ENCODE measurements around the gene TM9SF3.

TM9SF3 gene

DNA sequence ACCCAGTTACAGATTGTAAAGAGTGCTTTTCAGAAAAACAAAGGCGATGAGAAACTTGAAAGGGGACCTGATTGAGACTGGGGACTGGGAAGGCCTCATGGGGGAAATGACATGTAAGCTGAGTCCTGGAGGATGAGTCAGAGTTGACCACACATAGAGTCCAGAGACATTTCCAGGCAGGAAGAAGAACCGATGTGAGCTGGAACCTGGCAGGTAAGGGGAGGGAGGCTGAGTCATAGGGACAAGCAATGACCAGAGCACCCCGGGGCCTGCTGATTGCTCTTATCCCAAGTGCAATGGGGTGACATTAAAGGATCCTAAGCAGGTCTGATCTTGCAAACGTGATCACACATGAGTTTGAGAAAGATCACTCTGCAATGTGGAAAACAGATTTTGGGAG is 84.8 kb downstream of the TM9SF3 start:
- H3K4me1 ChIP-seq (ENCODE audit: insufficient read depth, low read length), result peaks cover 2% of the 10 kb centered on the region; the same call in 1 of the 2 replicates
- H3K27ac ChIP-seq (ENCODE audit: low read length), result no peak overlapping the region
- H3K9me3 ChIP-seq (ENCODE audit: insufficient read depth, low read depth, low read length), result no peaks in the 10 kb centered on the region
- no peaks in the 10 kb centered on the region for H3K36me3 ChIP-seq (ENCODE audit: insufficient read depth, low read depth, low read length)
- no peak overlapping the region for H3K4me3 ChIP-seq (ENCODE audit: low read length)
- no peaks in the 10 kb centered on the region for H3K27me3 ChIP-seq (ENCODE audit: insufficient read depth, low read length)
- H3K9ac ChIP-seq (ENCODE audit: low read depth, low read length), result no peak overlapping the region

DNA sequence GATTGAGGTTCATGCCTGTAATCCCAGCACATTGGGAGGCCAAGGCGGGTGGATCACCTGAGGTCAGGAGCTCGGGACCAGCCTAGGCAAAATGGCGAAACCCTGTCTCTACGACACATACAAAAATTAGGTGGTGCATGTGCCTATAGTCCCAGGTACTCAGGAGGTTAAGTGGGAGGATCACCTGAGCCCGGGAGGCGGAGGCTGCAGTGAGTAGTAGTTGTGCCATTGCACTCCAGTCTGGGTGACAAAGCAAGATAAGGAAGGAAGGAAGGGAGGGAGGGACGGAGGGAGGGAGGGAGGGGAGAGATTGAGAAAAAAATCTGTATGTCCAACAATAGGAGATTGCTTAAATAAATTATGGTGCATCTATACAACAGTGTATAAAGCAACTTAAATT is 86.3 kb downstream of the TM9SF3 start:
- Histone ChIP-seq H3K27ac (ENCODE audit: low read length) (no peak overlapping the region), H3K4me1 (ENCODE audit: insufficient read depth, low read length) (peaks cover 2% of the 10 kb centered on the region; the same call in 1 of the 2 replicates), H3K9ac (ENCODE audit: low read depth, low read length) (no peak overlapping the region), H3K4me3 (ENCODE audit: low read length) (no peak overlapping the region), H3K9me3 (ENCODE audit: insufficient read depth, low read depth, low read length) (no peaks in the 10 kb centered on the region), H3K27me3 (ENCODE audit: insufficient read depth, low read length) (no peaks in the 10 kb centered on the region), H3K36me3 (ENCODE audit: insufficient read depth, low read depth, low read length) (no peaks in the 10 kb centered on the region)

DNA sequence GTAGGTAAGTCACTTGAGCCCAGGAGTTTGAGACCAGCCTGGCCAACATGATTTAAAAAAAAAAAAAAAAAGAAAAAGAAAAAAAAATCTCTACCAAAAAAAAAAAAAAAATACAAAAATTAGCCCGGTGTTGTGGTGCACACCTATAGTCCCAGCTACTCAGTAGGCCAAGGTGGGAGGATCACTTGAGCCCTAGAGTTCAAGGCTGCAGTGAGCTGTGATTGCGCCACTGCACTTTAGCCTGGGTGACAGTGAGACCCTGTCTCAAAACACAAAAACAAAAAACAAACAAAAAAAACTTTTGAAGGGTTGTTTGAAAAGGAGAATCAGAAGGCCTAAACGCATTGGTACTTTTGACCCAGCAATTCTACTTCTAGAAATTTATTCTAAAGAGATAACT is 86.8 kb downstream of the TM9SF3 start:
- Histone ChIP-seq H3K4me1 (ENCODE audit: insufficient read depth, low read length) (peaks cover 2% of the 10 kb centered on the region; the same call in 1 of the 2 replicates), H3K27ac (ENCODE audit: low read length) (no peak overlapping the region), H3K9me3 (ENCODE audit: insufficient read depth, low read depth, low read length) (no peaks in the 10 kb centered on the region), H3K9ac (ENCODE audit: low read depth, low read length) (no peak overlapping the region), H3K4me3 (ENCODE audit: low read length) (no peak overlapping the region), H3K36me3 (ENCODE audit: insufficient read depth, low read depth, low read length) (no peaks in the 10 kb centered on the region), H3K27me3 (ENCODE audit: insufficient read depth, low read length) (no peaks in the 10 kb centered on the region)

DNA sequence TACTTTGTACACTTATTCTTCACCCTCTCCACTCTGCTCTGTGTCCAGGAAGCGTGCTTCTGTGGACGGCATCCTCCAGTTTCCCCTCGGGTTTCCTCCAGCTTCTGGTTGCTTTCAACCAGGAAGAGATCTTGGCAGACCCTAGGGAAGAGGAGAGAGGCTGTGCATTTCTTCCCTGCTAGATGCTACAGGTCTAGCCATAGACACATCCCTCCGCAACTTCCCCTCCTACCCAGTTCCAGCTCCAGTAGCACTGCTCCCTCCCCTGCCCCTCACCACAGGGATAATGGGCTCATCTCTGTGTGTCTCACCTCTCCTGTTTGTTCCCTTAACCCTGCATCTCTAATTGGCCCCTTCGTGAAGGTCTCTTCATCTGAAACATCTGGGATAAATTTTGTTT is 89.4 kb downstream of the TM9SF3 start:
- H3K9ac ChIP-seq (ENCODE audit: low read depth, low read length), result no peak overlapping the region
- no peaks in the 10 kb centered on the region for H3K36me3 ChIP-seq (ENCODE audit: insufficient read depth, low read depth, low read length)
- no peak overlapping the region for H3K27ac ChIP-seq (ENCODE audit: low read length)
- no peaks in the 10 kb centered on the region for H3K9me3 ChIP-seq (ENCODE audit: insufficient read depth, low read depth, low read length)
- H3K4me3 ChIP-seq (ENCODE audit: low read length), result no peak overlapping the region
- H3K4me1 ChIP-seq (ENCODE audit: insufficient read depth, low read length), result peaks cover 2% of the 10 kb centered on the region; the same call in 1 of the 2 replicates
- H3K27me3 ChIP-seq (ENCODE audit: insufficient read depth, low read length), result no peaks in the 10 kb centered on the region

DNA sequence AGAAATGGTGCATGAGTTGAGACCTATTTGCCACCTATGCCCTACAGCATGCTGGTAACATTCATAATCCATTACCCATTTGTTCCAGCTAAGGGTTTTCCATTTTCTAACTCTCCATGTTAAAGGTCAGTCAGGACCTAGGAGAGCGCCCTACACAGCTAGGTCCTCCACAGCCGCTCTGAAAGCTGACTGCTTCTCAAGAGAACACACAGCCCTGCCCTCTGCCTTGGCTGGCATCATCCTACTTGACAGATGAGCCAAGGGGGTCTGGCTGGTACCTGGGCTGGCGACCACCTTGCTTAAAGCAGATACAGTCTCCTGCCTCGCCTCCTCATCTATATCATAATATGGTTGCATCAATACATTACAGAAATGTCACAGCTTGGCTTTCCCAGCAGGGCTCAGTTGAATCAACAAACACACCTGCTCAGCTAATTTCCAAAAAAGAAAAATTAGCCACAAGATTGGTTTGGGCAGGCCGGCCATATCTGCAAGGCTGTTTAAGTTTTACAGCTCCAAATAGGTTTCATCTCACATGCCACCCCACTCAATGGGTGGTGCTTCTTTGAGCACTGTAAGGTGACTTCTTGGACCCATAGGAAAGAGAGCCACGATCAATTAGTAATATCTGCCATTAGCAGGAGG is 90.4 kb downstream of the TM9SF3 start:
- no peak overlapping the region for H3K4me3 ChIP-seq (ENCODE audit: low read length)
- no peak overlapping the region for H3K9ac ChIP-seq (ENCODE audit: low read depth, low read length)
- H3K27ac ChIP-seq (ENCODE audit: low read length), result no peak overlapping the region
- H3K27me3 ChIP-seq (ENCODE audit: insufficient read depth, low read length), result no peaks in the 10 kb centered on the region
- H3K36me3 ChIP-seq (ENCODE audit: insufficient read depth, low read depth, low read length), result no peaks in the 10 kb centered on the region
- H3K9me3 ChIP-seq (ENCODE audit: insufficient read depth, low read depth, low read length), result no peaks in the 10 kb centered on the region
- no peaks in the 10 kb centered on the region for H3K4me1 ChIP-seq (ENCODE audit: insufficient read depth, low read length)

DNA sequence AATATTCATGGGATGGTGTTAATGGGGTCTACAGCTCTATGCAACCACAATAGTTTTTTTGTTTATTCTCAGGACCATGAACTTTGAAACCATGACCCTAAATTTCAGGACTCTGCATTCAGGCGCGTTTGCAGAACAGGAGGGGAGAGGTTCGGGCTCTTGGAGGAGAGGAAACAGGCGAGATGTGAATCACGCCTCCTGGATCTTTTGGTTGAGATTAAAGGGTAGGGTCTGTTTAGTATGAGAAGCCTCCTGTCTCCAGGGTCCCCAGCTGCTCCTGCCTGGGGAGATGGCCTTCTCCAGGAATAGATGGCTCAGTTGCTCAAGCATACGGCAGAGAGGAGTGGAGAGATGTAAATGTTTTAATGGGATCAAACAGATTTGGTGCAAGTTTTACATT is 91.3 kb downstream of the TM9SF3 start:
- no peaks in the 10 kb centered on the region for H3K36me3 ChIP-seq (ENCODE audit: insufficient read depth, low read depth, low read length)
- H3K9me3 ChIP-seq (ENCODE audit: insufficient read depth, low read depth, low read length), result no peaks in the 10 kb centered on the region
- H3K4me3 ChIP-seq (ENCODE audit: low read length), result no peak overlapping the region

DNA sequence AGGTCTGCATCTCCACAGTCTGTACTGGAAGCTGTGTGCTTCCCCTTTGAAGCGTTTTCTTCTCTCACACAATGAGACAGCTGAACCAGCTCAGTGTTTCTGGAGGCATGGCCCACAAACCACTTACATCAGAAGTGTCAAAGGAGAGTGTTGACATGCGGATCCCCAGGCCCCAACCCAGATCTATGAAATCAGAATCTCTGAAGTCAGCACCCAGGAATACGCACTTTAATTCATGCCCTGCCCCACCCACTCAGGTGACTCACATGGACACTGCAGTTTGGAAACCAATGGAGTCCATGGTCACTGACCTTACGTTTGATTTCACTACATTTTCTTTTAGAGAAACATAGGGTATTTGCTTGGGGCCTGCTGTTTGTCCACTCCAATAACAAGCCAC is 92.1 kb downstream of the TM9SF3 start:
- Histone ChIP-seq H3K9me3 (ENCODE audit: insufficient read depth, low read depth, low read length) (no peaks in the 10 kb centered on the region), H3K9ac (ENCODE audit: low read depth, low read length) (no peak overlapping the region), H3K36me3 (ENCODE audit: insufficient read depth, low read depth, low read length) (no peaks in the 10 kb centered on the region), H3K4me3 (ENCODE audit: low read length) (no peak overlapping the region), H3K27ac (ENCODE audit: low read length) (no peak overlapping the region), H3K4me1 (ENCODE audit: insufficient read depth, low read length) (no peaks in the 10 kb centered on the region), H3K27me3 (ENCODE audit: insufficient read depth, low read length) (no peaks in the 10 kb centered on the region)

More for the DNA sequence above, 91.3 kb downstream of the TM9SF3 start:
- H3K4me1 ChIP-seq (ENCODE audit: insufficient read depth, low read length), result no peaks in the 10 kb centered on the region
- no peak overlapping the region for H3K9ac ChIP-seq (ENCODE audit: low read depth, low read length)
- H3K27ac ChIP-seq (ENCODE audit: low read length), result no peak overlapping the region
- H3K27me3 ChIP-seq (ENCODE audit: insufficient read depth, low read length), result no peaks in the 10 kb centered on the region

DNA sequence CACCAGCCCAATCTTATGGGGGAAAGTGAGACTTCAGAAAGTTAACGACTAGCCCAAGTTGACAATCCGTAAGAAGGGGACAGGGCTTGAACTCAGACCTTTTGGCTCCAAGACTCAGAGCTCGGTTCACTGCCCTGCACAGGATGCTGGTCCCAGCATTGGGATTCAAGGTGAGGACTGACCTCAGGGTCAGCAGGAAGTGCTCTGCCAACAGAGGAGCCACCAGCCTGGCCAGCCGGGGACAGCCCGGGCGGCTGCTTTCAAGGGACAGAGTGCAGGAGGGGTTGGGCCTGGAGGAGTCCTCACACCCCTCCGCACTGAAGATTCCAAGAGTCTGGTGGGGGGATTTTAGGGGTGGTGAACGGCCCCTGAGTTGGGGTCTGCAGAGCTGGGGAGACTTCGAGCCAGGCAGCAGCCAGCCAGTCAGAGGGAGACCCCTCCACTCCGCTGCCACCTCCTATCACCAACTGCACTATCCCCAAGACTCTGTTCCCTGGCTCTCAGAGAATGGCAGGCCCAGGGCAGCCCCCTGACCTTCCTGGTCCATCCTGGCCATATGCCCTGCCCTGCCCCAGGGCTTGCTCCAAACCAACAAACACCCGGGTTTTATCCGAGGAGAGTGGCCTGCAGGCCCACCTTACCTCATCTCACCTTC is 92.8 kb downstream of the TM9SF3 start:
- no peak overlapping the region for H3K27ac ChIP-seq (ENCODE audit: low read length)
- no peak overlapping the region for H3K4me3 ChIP-seq (ENCODE audit: low read length)
- H3K36me3 ChIP-seq (ENCODE audit: insufficient read depth, low read depth, low read length), result no peaks in the 10 kb centered on the region
- no peaks in the 10 kb centered on the region for H3K27me3 ChIP-seq (ENCODE audit: insufficient read depth, low read length)
- no peaks in the 10 kb centered on the region for H3K4me1 ChIP-seq (ENCODE audit: insufficient read depth, low read length)
- H3K9me3 ChIP-seq (ENCODE audit: insufficient read depth, low read depth, low read length), result no peaks in the 10 kb centered on the region
- no peak overlapping the region for H3K9ac ChIP-seq (ENCODE audit: low read depth, low read length)

DNA sequence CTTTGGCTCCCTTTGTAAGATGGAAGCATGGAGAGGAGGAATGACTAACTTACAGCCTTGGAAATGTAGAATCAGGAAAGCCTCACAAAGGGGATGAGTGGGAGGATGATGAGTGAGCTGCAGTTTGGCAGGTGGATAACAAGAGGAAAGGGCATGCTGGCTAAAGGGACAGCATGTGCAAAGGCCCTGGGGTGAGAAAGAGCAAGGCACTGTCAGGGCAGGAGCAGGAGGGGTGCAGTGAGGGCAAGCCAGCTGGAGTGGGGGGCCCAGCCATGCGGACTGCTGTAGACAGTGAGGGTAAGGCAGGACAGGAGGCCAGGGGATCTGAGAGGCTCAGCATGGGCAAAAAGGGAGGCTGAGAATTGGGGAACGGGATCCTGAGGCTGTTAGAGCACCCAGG is 93.6 kb downstream of the TM9SF3 start:
- no peak overlapping the region for H3K27ac ChIP-seq (ENCODE audit: low read length)
- H3K4me3 ChIP-seq (ENCODE audit: low read length), result no peak overlapping the region
- H3K27me3 ChIP-seq (ENCODE audit: insufficient read depth, low read length), result no peaks in the 10 kb centered on the region
- no peaks in the 10 kb centered on the region for H3K9me3 ChIP-seq (ENCODE audit: insufficient read depth, low read depth, low read length)
- no peaks in the 10 kb centered on the region for H3K4me1 ChIP-seq (ENCODE audit: insufficient read depth, low read length)
- H3K36me3 ChIP-seq (ENCODE audit: insufficient read depth, low read depth, low read length), result no peaks in the 10 kb centered on the region
- H3K9ac ChIP-seq (ENCODE audit: low read depth, low read length), result no peak overlapping the region

DNA sequence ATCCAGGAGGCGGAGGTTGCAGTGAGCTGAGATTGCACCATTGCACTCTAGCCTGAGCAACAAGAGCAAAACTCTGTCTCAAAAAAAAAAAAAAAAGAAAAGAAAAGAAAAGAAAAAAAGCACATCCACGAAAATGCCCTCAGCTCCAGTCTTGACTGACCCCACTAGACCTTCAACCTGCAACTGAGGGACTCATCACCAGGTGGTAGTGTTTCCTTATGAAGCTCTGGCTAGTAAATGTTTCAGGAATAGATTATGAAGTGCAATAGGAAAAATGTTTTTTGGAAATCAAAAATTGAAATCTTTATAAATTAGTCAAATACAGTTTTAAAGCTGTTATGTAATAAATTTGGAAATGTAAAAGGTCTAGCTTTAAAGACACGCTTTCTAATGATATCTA is 95.5 kb downstream of the TM9SF3 start:
- no peaks in the 10 kb centered on the region for H3K27me3 ChIP-seq (ENCODE audit: insufficient read depth, low read length)
- H3K9ac ChIP-seq (ENCODE audit: low read depth, low read length), result no peak overlapping the region
- no peaks in the 10 kb centered on the region for H3K36me3 ChIP-seq (ENCODE audit: insufficient read depth, low read depth, low read length)
- no peak overlapping the region for H3K4me3 ChIP-seq (ENCODE audit: low read length)
- H3K9me3 ChIP-seq (ENCODE audit: insufficient read depth, low read depth, low read length), result no peaks in the 10 kb centered on the region
- H3K27ac ChIP-seq (ENCODE audit: low read length), result no peak overlapping the region
- H3K4me1 ChIP-seq (ENCODE audit: insufficient read depth, low read length), result no peaks in the 10 kb centered on the region

DNA sequence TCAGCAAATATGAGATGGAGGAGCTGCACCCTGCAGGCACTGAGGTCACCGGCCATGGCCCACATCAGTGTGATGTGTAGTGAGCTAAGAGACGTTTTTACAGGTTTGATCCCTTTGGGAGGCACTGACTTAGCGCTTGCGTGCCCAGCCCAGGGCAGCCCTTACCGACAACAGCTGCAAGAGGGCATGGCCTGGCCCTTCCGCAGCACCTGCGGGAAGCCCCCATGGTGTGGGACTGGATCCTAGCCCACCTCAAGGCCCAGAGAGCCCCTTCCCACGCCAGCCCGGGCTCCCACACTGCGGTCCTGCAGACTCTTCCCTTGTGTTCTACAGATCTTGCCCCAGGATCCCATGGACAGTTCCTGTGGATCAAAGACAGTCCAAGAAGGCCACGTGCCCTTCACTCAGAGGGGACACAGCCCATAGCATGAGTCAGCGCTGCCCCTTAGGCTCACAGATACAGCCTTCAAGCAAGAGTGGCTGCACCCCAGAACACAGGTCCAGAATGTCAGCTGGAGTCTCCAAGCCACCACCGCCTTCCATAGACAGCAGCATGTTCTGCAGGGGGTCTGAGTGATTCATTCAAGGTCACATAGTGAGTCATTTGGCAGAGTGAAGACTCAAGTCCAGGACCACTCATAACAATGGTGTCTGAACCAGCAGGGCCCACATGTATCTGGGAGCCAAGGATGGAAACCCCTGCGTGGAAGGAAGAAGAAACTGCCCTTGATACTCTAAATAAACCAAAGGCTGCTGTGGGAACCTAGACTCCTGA is 98.5 kb downstream of the TM9SF3 start:
- Histone ChIP-seq H3K9me3 (ENCODE audit: insufficient read depth, low read depth, low read length) (no peaks in the 10 kb centered on the region), H3K4me3 (ENCODE audit: low read length) (no peak overlapping the region), H3K4me1 (ENCODE audit: insufficient read depth, low read length) (no peaks in the 10 kb centered on the region), H3K27me3 (ENCODE audit: insufficient read depth, low read length) (no peaks in the 10 kb centered on the region), H3K27ac (ENCODE audit: low read length) (no peak overlapping the region), H3K9ac (ENCODE audit: low read depth, low read length) (no peak overlapping the region), H3K36me3 (ENCODE audit: insufficient read depth, low read depth, low read length) (no peaks in the 10 kb centered on the region)
